ENCODE measurements around the gene CNTFR.

GRCh38 chr9:34575862-34576596 is 13.5 kb downstream of the CNTFR start:
- TF ChIP-seq CTCF (IDR thresholded peaks at IDR 0.05): no peak
- no peak for TF ChIP-seq POLR2A (IDR thresholded peaks at IDR 0.05)
